HepG2 (cell line): ENCODE measurements around the gene MRPL10.

Source experiments
- FOXM1 ChIP-seq: sonication (generic); formaldehyde crosslinking; IDR thresholded peaks from 2 replicates; pipeline ENCODE4 v1.5.0; 2020; ENCODE audit warnings: missing genetic modification reagents
- GABPA ChIP-seq, 2 experiments: IDR thresholded peaks; 2 replicates each; pipeline ENCODE4 v1.6.1; 2011 to 2016; ENCODE audit warnings: low read depth in 2 of 2, low read length in 1 of 2, missing biosample characterization in 1 of 2, missing genetic modification characterization in 1 of 2
- SOX5 ChIP-seq: IDR thresholded peaks from 2 replicates; pipeline ENCODE4 v1.6.1; 2016; ENCODE audit warnings: borderline replicate concordance
- SRSF1 ChIP-seq: fragments of 200-400 bp; formaldehyde crosslinking; optimal IDR thresholded peaks from 2 replicates; pipeline ENCODE3; 2017; ENCODE audit warnings: mild to moderate bottlenecking, low read depth, low read length, moderate library complexity
- ZC3H13 ChIP-seq: sonication (generic); formaldehyde crosslinking; IDR thresholded peaks from 2 replicates; pipeline ENCODE4 v1.8.1; 2023; ENCODE audit warnings: mild to moderate bottlenecking, missing genetic modification reagents, moderate library complexity
- ZFP1 ChIP-seq: IDR thresholded peaks from 2 replicates; pipeline ENCODE4 v1.6.1; 2016
- TF ChIP-seq, protein P1 (sequence below): sonication (generic); formaldehyde crosslinking; IDR thresholded peaks from 2 replicates; pipeline ENCODE4 v1.5.0; 2020; ENCODE audit warnings: mild to moderate bottlenecking, missing genetic modification reagents, moderate library complexity
- TF ChIP-seq, protein P2 (sequence below): sonication (generic); formaldehyde crosslinking; IDR thresholded peaks from 2 replicates; pipeline ENCODE4 v1.9.0; 2021; ENCODE audit warnings: missing genetic modification reagents, borderline replicate concordance

DNA sequence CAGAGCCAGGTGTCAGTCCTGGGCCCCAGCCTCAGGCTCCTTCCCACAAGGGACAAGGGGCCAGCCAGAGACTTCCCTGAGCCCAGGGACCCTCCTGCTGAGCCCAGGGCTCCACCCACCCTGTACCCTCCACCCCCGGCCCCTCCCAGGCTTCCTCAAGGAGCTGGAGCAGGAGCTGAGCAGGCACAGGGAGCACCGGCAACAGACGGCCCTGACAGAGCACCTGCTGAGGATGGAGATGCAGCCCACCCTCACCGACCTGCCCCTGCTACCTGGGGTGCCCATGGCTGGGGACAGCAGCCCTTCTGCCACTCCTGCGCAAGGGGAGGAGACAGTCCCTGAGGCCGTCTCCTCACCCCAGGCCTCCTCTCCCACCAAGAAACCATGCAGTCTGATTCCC lies 5.3 kb upstream of the MRPL10 start:
- TF ChIP-seq GABPA (IDR thresholded peaks at IDR 0.05; ENCODE audit: low read depth, low read length) (no peak), GABPA (CRISPR knock-in tag; IDR thresholded peaks at IDR 0.05; ENCODE audit: low read depth) (no peak), ZC3H13 (CRISPR knock-in tag) (no peak), ZFP1 (CRISPR knock-in tag) (no peak), SRSF1 (no peak), FOXM1 (CRISPR knock-in tag) (no peak), SOX5 (CRISPR knock-in tag) (no peak)
- TF ChIP-seq, protein P1, sequence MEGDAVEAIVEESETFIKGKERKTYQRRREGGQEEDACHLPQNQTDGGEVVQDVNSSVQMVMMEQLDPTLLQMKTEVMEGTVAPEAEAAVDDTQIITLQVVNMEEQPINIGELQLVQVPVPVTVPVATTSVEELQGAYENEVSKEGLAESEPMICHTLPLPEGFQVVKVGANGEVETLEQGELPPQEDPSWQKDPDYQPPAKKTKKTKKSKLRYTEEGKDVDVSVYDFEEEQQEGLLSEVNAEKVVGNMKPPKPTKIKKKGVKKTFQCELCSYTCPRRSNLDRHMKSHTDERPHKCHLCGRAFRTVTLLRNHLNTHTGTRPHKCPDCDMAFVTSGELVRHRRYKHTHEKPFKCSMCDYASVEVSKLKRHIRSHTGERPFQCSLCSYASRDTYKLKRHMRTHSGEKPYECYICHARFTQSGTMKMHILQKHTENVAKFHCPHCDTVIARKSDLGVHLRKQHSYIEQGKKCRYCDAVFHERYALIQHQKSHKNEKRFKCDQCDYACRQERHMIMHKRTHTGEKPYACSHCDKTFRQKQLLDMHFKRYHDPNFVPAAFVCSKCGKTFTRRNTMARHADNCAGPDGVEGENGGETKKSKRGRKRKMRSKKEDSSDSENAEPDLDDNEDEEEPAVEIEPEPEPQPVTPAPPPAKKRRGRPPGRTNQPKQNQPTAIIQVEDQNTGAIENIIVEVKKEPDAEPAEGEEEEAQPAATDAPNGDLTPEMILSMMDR, result no peak
- TF ChIP-seq, protein P2, sequence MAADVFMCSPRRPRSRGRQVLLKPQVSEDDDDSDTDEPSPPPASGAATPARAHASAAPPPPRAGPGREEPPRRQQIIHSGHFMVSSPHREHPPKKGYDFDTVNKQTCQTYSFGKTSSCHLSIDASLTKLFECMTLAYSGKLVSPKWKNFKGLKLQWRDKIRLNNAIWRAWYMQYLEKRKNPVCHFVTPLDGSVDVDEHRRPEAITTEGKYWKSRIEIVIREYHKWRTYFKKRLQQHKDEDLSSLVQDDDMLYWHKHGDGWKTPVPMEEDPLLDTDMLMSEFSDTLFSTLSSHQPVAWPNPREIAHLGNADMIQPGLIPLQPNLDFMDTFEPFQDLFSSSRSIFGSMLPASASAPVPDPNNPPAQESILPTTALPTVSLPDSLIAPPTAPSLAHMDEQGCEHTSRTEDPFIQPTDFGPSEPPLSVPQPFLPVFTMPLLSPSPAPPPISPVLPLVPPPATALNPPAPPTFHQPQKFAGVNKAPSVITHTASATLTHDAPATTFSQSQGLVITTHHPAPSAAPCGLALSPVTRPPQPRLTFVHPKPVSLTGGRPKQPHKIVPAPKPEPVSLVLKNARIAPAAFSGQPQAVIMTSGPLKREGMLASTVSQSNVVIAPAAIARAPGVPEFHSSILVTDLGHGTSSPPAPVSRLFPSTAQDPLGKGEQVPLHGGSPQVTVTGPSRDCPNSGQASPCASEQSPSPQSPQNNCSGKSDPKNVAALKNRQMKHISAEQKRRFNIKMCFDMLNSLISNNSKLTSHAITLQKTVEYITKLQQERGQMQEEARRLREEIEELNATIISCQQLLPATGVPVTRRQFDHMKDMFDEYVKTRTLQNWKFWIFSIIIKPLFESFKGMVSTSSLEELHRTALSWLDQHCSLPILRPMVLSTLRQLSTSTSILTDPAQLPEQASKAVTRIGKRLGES (CRISPR knock-in tag), result no peak
